ENCODE data around the gene TBX1. TPM values are rescaled to one million over a fixed set of nuclear protein-coding genes. Genes with fewer than 3 reads are reported as not detected.

Gene TBX1
- total RNA-seq, 1 experiment from 2014 or later = 3.9 TPM

DNA sequence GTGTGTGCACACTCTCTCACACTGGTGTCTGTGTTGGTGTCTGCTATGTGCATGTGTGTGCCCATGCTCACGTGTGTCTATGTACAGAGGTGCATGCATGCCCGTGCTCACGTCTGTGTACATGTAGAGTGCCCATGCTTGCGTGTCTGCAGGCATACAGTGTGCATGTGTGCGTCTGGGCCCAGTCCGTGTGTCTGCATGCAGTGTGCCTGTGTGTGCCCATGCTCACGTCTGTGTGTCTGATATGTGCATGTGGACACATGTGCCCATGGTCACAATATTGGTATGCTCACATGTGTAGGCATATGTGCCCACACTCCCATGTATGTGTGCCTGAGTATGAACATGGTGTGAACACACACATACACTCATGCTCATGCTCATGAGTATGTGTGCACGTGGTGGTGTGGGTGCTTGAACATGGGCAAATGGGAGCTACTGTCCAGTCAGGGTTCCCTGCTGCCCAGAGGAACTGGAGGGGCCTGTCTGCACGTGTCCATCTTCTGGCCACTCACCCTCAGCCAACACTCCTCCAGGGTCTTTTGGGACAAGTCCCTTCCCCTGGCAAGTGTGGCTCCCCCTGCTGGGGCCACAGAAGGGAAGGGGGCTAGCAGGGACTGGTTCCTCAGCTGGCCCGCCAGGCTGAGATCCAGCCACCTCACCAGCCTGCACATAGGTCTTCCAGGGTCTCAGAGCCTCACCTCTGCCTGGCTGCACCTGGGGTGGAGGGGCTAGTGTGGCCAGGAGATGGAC, 7.3 kb upstream of the TBX1 start:
- Histone ChIP-seq H3K27ac (ENCODE audit: low read depth, low read length) (no peak overlapping the region), H3K4me1 (ENCODE audit: control insufficient read depth in 1 of 2, insufficient read depth in 2 of 2, low read length in 2 of 2) (peaks cover 4 to 16% of the 10 kb centered on the region in 2 experiments; a peak in 3 of 4 replicates), H3K79me2 (ENCODE audit: insufficient read depth, low read length) (no peaks in the 10 kb centered on the region), H3K36me3 (ENCODE audit: control insufficient read depth in 1 of 2, insufficient read depth in 2 of 2, low read length in 2 of 2) (no peaks in the 10 kb centered on the region), H3K27me3 (ENCODE audit: insufficient read depth, low read length) (no peaks in the 10 kb centered on the region), H3K4me2 (ENCODE audit: low read length) (no peak overlapping the region), H3K9me2 (ENCODE audit: insufficient read depth) (no peaks in the 10 kb centered on the region), H3K9ac (ENCODE audit: low read length) (no peak overlapping the region), H2AFZ (ENCODE audit: low read depth, low read length, poor library complexity, severe bottlenecking) (no peak overlapping the region), H4K20me1 (ENCODE audit: insufficient read depth) (no peaks in the 10 kb centered on the region), H3K9me3 (ENCODE audit: control insufficient read depth in 1 of 2, insufficient read depth in 1 of 2, low read depth in 1 of 2, low read length in 2 of 2) (no peaks in the 10 kb centered on the region), H3K4me3 (replicated peaks in 1 of 2; ENCODE audit: low read depth in 1 of 2, low read length in 2 of 2) (no peak overlapping the region)
- POLR2A ChIA-PET = no interaction called here
- RAD21 ChIA-PET (ENCODE audit: low non-redundant PET in 1 of 2, low total read pairs in 2 of 2, uncharacterized antibody in 2 of 2, unreplicated experiment in 2 of 2) = no interaction called here
- DNase-seq (ENCODE audit: low read depth, low spot score) = no peak
- no peak for ATAC-seq
- CTCF ChIA-PET = interaction anchor here (0.7 kb wide), 1 partner anchor 23 kb away, joined by 4 read pairs; no protein-coding TSS in a partner anchor
- intact Hi-C loops (cut with micrococcal nuclease) = no loop called here
- no TSS peak for BruUV-seq (replicated peaks)
- TF ChIP-seq RAD21 (IDR thresholded peaks at IDR 0.05; ENCODE audit: low read depth) = no peak
- TF ChIP-seq, protein P1, sequence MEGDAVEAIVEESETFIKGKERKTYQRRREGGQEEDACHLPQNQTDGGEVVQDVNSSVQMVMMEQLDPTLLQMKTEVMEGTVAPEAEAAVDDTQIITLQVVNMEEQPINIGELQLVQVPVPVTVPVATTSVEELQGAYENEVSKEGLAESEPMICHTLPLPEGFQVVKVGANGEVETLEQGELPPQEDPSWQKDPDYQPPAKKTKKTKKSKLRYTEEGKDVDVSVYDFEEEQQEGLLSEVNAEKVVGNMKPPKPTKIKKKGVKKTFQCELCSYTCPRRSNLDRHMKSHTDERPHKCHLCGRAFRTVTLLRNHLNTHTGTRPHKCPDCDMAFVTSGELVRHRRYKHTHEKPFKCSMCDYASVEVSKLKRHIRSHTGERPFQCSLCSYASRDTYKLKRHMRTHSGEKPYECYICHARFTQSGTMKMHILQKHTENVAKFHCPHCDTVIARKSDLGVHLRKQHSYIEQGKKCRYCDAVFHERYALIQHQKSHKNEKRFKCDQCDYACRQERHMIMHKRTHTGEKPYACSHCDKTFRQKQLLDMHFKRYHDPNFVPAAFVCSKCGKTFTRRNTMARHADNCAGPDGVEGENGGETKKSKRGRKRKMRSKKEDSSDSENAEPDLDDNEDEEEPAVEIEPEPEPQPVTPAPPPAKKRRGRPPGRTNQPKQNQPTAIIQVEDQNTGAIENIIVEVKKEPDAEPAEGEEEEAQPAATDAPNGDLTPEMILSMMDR (IDR thresholded peaks at IDR 0.05 in 2 of 3, conservative IDR thresholded peaks at IDR 0.05 in 1 of 3; ENCODE audit: borderline replicate concordance in 1 of 3, insufficient read depth in 1 of 3, low read depth in 2 of 3, low read length in 2 of 3) = peak in 2 of 3 experiments; percentile 24 to 31; a peak in 2 of 6 replicates
- TF ChIP-seq SIN3A (IDR thresholded peaks at IDR 0.05; ENCODE audit: low read depth) = no peak
- TF ChIP-seq CBX3 (IDR thresholded peaks at IDR 0.05; ENCODE audit: low read depth) = no peak
- TF ChIP-seq JUND (IDR thresholded peaks at IDR 0.05) = no peak
- no peak for TF ChIP-seq POLR2AphosphoS5 (IDR thresholded peaks at IDR 0.05; ENCODE audit: low read depth, low read length)
- TF ChIP-seq EZH2 (IDR thresholded peaks at IDR 0.05) = no peak
- no peak for TF ChIP-seq CEBPB (IDR thresholded peaks at IDR 0.05; ENCODE audit: low read depth)

Data from HCT116 (cell line).